Measurements from ENCODE around the gene FLT3LG.

Gene FLT3LG

DNA sequence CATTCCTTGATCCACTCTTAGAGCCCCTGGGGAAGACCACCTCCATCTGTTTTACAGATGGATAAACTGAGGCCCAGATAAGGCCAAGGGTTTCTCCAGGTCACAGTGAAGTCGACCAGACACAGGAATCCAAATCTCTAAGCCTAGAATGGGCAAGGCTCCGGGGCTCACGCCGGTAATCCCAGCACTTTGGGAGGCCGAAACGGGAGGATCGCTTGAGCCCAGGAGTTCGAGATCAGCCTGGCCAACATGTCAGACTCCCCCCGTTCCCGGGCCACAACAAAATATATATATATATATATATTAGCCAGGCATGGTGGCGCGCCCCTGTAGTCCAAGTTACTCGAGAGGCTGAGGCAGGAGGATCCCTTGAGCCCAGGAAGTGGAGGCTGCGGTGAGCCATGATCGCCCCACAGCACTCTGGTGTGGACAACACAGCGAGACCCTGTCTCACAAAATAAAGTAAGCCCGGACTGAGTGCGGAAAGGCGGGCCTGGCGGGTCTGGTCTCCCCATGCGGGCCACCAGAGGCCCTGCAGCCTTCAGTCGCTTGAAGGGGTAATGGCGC, 12.8 kb downstream of the FLT3LG start:
- H3K18ac ChIP-seq (ENCODE audit: low read length): no peak overlapping the region
- WGBS (ENCODE audit: extremely low coverage, insufficient coverage, insufficient read length): no CpG with 5 or more reads among the region's 23 CpGs
- peak overlapping the region; percentile 5 for H3K9ac ChIP-seq (ENCODE audit: low read length)
- no peak overlapping the region for H2BK120ac ChIP-seq (ENCODE audit: insufficient read depth, low read length, poor library complexity)
- peak overlapping the region; percentile 92 for H4K8ac ChIP-seq (ENCODE audit: low read depth, low read length)
- H3K14ac ChIP-seq (ENCODE audit: low read length): peak overlapping the region; percentile 46
- peak overlapping the region; percentile 75 for H4K91ac ChIP-seq (ENCODE audit: low read depth, low read length)
- peaks cover 0 to 3% of the 10 kb centered on the region in 2 experiments for H3K4me1 ChIP-seq (ENCODE audit: control insufficient read depth in 1 of 2, insufficient read depth in 2 of 2, low read length in 2 of 2)
- no peak overlapping the region for H3K23ac ChIP-seq (ENCODE audit: low read length)
- peak overlapping the region; percentile 18 for H2BK5ac ChIP-seq (ENCODE audit: low read depth, low read length, poor library complexity)
- peaks cover 11% of the 10 kb centered on the region for H3K79me1 ChIP-seq (ENCODE audit: low read length)
- no peak overlapping the region for H2BK12ac ChIP-seq (ENCODE audit: low read length)
- peaks cover 4% of the 10 kb centered on the region for H3K9me3 ChIP-seq (ENCODE audit: insufficient read depth, low read depth, low read length)
- H3K4me2 ChIP-seq (ENCODE audit: low read length): peak overlapping the region; percentile 41
- H3K79me2 ChIP-seq (ENCODE audit: control insufficient read depth, insufficient read depth, low read length, poor library complexity): peaks cover 17% of the 10 kb centered on the region
- peak overlapping the region; percentile 17 for H3K4ac ChIP-seq (ENCODE audit: low read depth, low read length)
- H3K4me3 ChIP-seq (ENCODE audit: low read depth, low read length): no peak overlapping the region
- peak overlapping the region; percentile 90 for H4K12ac ChIP-seq (ENCODE audit: low read depth, low read length)
- DNase-seq: no peak
- H2AK5ac ChIP-seq (ENCODE audit: low read length): peak overlapping the region; percentile 88
- no peaks in the 10 kb centered on the region for H3K27me3 ChIP-seq (ENCODE audit: insufficient read depth, low read length)
- H3K27ac ChIP-seq (ENCODE audit: low read depth, low read length): peak overlapping the region; percentile 13
- H2AFZ ChIP-seq (ENCODE audit: insufficient read depth, low read length, poor library complexity): peak overlapping the region; percentile 20
- H3K36me3 ChIP-seq (ENCODE audit: control insufficient read depth in 1 of 2, insufficient read depth in 2 of 2, low read length in 2 of 2): peaks cover 31 to 33% of the 10 kb centered on the region in 2 experiments

DNA sequence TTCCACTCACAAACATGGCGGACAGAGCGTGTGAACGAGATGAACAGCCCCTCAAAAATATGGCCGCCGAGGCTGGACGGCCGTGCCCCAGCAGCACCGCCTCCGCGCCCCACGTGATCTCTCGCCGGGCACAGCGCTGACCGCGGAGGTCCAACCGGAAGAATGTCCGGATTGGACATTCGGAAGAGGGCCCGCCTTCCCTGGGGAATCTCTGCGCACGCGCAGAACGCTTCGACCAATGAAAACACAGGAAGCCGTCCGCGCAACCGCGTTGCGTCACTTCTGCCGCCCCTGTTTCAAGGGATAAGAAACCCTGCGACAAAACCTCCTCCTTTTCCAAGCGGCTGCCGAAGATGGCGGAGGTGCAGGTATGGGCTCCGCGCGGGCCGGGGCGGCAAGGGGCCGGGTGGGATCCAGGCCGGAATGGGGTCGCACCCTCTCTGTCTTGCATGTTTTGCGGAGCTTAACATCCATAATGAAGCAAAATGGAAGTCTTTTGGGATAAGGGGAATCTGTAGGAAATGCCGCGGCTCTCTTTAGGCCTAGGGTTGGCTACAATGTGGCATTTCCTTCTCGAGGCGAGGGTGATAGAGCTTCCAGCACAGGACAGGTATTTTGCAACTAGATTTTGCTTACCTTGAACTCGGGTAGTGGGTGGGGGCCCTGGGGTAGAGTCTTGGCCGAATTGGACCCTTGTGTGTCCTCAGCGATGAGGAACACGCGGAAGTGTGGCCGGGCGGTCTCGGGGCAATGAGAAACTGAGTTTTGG, 13.4 kb downstream of the FLT3LG start, which contains the start of gene RPL13A:
Gene RPL13A (plus strand): TSS at position 332 of the 769 bp plus-strand sequence. CDS start 22 bp downstream, at position 354.
- peak; percentile 100 for DNase-seq
- H2AFZ ChIP-seq (ENCODE audit: insufficient read depth, low read length, poor library complexity): peak within 1 kb of the TSS; percentile 20
- peak within 1 kb of the TSS; percentile 71 for H3K18ac ChIP-seq (ENCODE audit: low read length)
- H3K9ac ChIP-seq (ENCODE audit: low read length): peak within 1 kb of the TSS; percentile 99
- peak within 1 kb of the TSS; percentile 91 for H3K4me3 ChIP-seq (ENCODE audit: low read depth, low read length)
- peak within 1 kb of the TSS; percentile 97 for H3K4ac ChIP-seq (ENCODE audit: low read depth, low read length)
- H2AK5ac ChIP-seq (ENCODE audit: low read length): peak within 1 kb of the TSS; percentile 94
- no peaks in the 10 kb centered on the region for H3K27me3 ChIP-seq (ENCODE audit: insufficient read depth, low read length)
- H3K79me2 ChIP-seq (ENCODE audit: control insufficient read depth, insufficient read depth, low read length, poor library complexity): peaks cover 17% of the 10 kb centered on the region
- H2BK12ac ChIP-seq (ENCODE audit: low read length): no peak within 1 kb of the TSS
- WGBS (ENCODE audit: extremely low coverage, insufficient coverage, insufficient read length): no CpG with 5 or more reads among the region's 57 CpGs
- H4K12ac ChIP-seq (ENCODE audit: low read depth, low read length): peak within 1 kb of the TSS; percentile 90
- no peak within 1 kb of the TSS for H3K23ac ChIP-seq (ENCODE audit: low read length)
- H3K27ac ChIP-seq (ENCODE audit: low read depth, low read length): peak within 1 kb of the TSS; percentile 64
- H3K4me1 ChIP-seq (ENCODE audit: control insufficient read depth in 1 of 2, insufficient read depth in 2 of 2, low read length in 2 of 2): peaks cover 0 to 3% of the 10 kb centered on the region in 2 experiments
- peaks cover 35 to 40% of the 10 kb centered on the region in 2 experiments for H3K36me3 ChIP-seq (ENCODE audit: control insufficient read depth in 1 of 2, insufficient read depth in 2 of 2, low read length in 2 of 2)
- H4K91ac ChIP-seq (ENCODE audit: low read depth, low read length): peak within 1 kb of the TSS; percentile 77
- peaks cover 4% of the 10 kb centered on the region for H3K9me3 ChIP-seq (ENCODE audit: insufficient read depth, low read depth, low read length)
- H4K8ac ChIP-seq (ENCODE audit: low read depth, low read length): peak within 1 kb of the TSS; percentile 92
- H2BK5ac ChIP-seq (ENCODE audit: low read depth, low read length, poor library complexity): peak within 1 kb of the TSS; percentile 86
- peaks cover 11% of the 10 kb centered on the region for H3K79me1 ChIP-seq (ENCODE audit: low read length)
- peak within 1 kb of the TSS; percentile 86 for H2BK120ac ChIP-seq (ENCODE audit: insufficient read depth, low read length, poor library complexity)
- peak within 1 kb of the TSS; percentile 94 for H3K14ac ChIP-seq (ENCODE audit: low read length)
- H3K4me2 ChIP-seq (ENCODE audit: low read length): peak within 1 kb of the TSS; percentile 82

DNA sequence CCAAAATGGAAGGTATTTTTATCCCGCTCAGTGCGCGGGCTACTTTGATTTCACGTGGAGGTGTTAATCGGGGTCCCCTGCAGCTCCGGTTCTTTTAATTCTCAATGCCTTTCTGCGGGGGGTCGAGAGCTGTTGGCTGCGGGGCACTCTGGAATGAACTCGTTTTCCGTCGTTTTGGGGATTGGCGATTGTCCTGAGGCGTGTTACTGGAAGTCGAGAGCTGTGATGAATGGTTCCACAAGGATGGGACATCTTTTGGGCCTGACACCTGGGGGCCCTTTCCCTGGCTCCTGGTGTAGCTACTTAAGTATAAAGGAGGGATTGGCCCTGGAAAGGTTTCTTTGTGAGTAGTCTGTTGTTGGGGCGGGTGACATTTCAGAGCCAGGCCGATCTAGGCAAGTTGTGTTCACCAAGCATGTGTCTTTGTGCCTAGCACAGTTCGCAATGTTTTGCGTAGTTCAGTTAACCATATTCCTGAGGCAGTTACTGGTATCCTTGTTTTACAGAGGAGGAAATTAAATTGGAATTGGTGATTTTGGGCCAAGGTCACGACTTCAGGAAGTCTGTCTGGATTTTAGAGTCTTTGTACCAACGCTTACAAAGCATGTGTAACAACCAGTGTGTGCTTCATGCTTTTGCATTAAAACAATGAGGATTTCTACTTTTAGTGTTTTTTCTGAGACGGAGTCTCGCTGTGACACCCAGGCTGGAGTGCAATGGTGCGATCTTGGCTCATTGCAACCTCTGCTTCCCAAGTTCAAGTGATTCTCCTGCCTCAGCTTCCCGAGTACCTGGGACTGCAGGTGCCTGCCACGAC, 14.2 kb downstream of the FLT3LG start:
- peak overlapping the region; percentile 64 for H3K27ac ChIP-seq (ENCODE audit: low read depth, low read length)

More for the DNA sequence above, 14.2 kb downstream of the FLT3LG start:
- H3K79me1 ChIP-seq (ENCODE audit: low read length): peaks cover 11% of the 10 kb centered on the region
- H3K14ac ChIP-seq (ENCODE audit: low read length): peak overlapping the region; percentile 94
- peak overlapping the region; percentile 94 for H2AK5ac ChIP-seq (ENCODE audit: low read length)
- H2BK120ac ChIP-seq (ENCODE audit: insufficient read depth, low read length, poor library complexity): peak overlapping the region; percentile 86
- no peak overlapping the region for H3K23ac ChIP-seq (ENCODE audit: low read length)
- peak overlapping the region; percentile 82 for H3K4me2 ChIP-seq (ENCODE audit: low read length)
- WGBS (ENCODE audit: extremely low coverage, insufficient coverage, insufficient read length): no CpG with 5 or more reads among the region's 26 CpGs
- H4K8ac ChIP-seq (ENCODE audit: low read depth, low read length): peak overlapping the region; percentile 70
- DNase-seq: peak in 1 of 2 donors; percentile 25
- H3K4me3 ChIP-seq (ENCODE audit: low read depth, low read length): peak overlapping the region; percentile 91
- peaks cover 4% of the 10 kb centered on the region for H3K9me3 ChIP-seq (ENCODE audit: insufficient read depth, low read depth, low read length)
- no peak overlapping the region for H2AFZ ChIP-seq (ENCODE audit: insufficient read depth, low read length, poor library complexity)
- peaks cover 35 to 44% of the 10 kb centered on the region in 2 experiments for H3K36me3 ChIP-seq (ENCODE audit: control insufficient read depth in 1 of 2, insufficient read depth in 2 of 2, low read length in 2 of 2)
- peak overlapping the region; percentile 71 for H3K18ac ChIP-seq (ENCODE audit: low read length)
- H3K4ac ChIP-seq (ENCODE audit: low read depth, low read length): peak overlapping the region; percentile 97
- peak overlapping the region; percentile 75 for H4K12ac ChIP-seq (ENCODE audit: low read depth, low read length)
- H2BK5ac ChIP-seq (ENCODE audit: low read depth, low read length, poor library complexity): peak overlapping the region; percentile 86
- no peaks in the 10 kb centered on the region for H3K27me3 ChIP-seq (ENCODE audit: insufficient read depth, low read length)
- no peak overlapping the region for H2BK12ac ChIP-seq (ENCODE audit: low read length)
- peaks cover 0 to 3% of the 10 kb centered on the region in 2 experiments for H3K4me1 ChIP-seq (ENCODE audit: control insufficient read depth in 1 of 2, insufficient read depth in 2 of 2, low read length in 2 of 2)
- H3K9ac ChIP-seq (ENCODE audit: low read length): peak overlapping the region; percentile 99
- H4K91ac ChIP-seq (ENCODE audit: low read depth, low read length): peak overlapping the region; percentile 77
- H3K79me2 ChIP-seq (ENCODE audit: control insufficient read depth, insufficient read depth, low read length, poor library complexity): peaks cover 17% of the 10 kb centered on the region
